HPDE6-E6E7 (cell line): Measurements from ENCODE around the gene TRAT1.
A peak's percentile ranks its signal among the peaks of the same experiment; 100 is the strongest.

Experiments used
- DNase-seq: peaks from one replicate; pipeline ENCODE4 v3.0.0; 2011; ENCODE audit warnings: missing footprints; ENCODE audit errors: extremely low spot score

TRAT1 gene

DNA sequence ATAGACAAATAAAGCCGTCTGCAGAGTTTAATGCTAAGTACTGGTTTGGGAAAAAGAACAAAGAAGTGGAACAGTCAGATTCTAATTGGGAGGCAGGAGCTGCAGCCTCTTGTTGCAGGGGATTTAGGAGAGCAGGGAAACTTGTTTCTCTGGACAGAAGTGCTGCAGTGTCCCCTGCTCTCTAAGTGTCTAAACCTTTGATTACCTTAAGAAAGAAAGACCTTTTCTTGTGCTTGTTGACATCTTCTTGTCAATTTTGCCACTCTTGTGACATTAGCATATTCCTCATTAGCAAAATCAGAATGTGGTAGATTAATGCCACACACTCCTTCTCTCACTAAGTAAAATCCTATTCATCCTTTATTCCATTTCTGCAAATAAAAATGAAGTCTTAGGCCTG is 38.8 kb downstream of the TRAT1 start:
- DNase-seq, result no peak

DNA sequence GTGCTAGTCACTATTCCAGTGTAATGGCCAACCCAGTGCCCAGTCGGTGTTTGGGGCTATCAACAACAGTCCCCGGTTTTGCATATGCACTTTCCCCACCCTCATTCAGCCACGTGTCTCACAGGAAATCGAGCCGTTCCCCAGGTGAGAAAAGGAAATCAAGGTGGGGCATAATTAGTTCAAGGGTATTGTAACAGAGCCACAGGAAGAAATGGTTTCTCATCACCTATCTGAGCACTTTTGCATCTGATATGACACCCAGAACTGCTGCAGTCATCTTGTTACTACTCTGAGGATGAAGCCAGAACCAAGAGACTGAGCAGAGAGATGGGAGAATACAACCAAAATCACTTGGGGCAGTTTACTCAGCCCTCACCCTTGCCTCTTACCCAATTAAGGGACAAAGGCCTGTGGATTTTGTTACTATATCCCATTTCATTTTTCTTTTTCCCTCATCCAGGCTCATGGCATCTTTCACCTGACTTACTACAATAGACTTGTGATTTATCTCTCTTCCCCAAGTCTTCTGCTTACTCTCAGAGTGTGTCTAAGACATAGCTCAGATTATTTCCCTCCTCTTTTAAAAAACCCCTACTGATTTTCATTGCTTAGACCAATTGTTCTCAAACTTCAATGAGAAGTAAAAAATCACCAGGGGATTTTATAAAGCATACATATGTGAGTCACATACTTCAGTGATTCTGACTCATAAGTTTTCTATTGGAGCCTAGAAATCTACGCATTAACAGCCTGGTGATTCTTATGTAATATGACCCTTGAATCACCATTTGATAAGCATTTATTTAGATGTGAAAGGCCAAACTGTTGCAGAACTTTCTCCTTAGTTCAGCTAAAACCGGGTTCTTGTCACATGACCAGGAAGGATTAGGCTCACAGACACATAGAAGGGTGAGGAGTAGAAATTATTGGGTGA is 40.5 kb downstream of the TRAT1 start:
- peak; percentile 75 for DNase-seq

DNA sequence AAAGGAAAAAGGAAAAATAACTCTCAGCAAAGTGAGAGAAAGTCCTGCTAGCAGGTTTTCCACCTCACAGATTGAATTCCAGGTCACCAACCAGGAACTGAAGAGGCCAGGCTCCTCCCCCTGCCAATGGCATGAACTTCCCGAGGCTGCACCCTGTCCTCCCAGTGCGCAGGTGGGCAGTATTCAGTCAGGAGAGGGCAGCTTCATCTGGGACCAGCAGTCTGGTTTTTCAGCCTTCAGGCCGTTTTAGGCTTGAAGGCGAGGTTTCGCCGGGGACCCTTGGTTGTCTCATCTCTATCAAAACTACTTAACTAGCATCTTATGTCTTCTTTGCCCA is 41.2 kb downstream of the TRAT1 start:
- no peak for DNase-seq

DNA sequence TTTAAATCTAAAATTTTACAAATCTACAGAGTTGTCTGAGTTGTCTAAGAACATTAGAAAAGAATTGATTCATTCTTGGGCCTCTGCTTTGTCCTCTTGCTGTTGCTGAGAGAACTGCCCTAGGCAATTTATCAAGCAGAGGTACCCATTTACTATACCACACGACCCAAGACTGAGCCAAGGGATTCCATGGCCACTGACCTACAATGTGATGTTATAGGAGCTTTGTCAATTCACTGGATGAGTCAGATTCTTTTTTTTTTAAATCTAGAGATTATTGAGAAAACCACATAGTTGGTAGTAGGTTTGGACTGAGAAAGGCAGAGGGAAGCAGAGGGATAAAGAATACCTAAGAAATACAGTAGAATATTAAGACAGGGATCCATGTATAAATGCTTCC is 55.3 kb downstream of the TRAT1 start:
- no peak for DNase-seq

DNA sequence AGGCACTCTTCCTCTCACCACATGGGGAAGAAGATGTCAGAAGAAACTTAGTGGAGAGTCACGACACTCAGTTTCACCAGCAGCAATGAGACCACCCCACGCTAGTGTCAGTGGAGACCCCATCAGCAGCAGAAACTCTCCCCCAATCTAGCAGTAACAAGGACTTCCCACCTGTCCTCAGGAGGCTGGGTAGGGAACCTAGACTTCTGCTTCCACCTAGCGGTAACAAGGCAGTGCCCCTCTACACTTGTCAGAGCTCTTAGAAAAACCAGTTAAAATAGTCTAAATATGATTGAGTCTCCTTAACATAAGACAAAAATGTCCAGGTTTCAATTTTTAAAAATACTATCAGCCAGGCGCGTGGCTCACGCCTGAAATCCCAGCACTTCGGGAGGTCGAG is 57.3 kb downstream of the TRAT1 start:
- no peak for DNase-seq

DNA sequence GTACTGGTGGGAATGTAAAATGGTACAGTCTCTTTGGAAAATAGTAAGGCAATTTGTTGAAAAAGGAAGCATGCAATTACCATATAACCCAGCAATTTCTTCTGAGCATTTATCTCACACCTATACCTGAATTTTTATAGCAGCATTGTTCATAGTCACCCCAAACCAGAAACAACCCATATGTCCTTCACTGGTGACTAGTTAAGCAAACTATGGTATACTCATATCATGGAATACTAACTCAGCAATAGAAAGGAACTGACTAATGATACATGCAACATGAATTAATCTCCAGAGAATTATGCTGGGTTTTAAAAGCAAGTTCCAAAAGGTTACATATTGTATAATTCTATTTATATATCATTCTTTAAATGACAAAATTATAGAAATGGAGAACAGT is 60.2 kb downstream of the TRAT1 start:
- no peak for DNase-seq

DNA sequence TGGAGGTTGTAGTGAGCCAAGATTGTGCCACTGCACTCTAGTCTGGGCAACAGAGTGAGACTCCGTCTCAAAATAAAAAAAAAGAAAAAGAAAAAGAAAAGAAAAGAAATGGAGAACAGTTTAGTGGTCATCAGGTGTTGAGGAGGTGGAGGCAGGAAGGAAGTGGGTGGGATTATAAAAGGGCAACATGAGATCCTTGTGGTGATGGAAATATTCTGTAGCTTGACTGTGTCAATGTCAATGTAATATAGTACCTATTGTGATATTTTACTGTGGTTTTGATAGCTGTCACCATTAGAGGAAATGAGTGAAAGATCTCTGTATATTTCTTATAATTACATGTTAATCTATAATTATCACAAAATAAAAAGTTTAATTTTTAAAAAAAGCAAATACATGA is 60.8 kb downstream of the TRAT1 start:
- no peak for DNase-seq

DNA sequence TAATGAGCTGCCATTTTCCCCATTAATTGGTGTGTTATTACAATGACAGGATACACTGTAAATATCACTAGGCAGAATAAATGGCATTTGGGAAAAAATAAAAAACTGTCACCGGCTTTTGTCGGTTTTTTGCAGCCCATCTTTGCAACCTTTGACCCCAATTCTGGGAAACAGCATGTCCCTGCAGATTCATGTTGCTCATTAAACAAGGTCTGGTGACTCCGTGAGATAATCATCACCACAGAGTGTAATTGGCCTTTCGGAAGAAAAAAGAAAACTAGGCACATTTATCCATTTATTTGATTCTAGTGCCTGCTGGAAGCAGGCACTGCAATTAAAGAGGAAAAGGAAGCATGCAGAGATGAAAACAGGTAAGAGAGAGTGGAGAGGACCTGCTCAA is 64.5 kb downstream of the TRAT1 start:
- DNase-seq, result no peak

DNA sequence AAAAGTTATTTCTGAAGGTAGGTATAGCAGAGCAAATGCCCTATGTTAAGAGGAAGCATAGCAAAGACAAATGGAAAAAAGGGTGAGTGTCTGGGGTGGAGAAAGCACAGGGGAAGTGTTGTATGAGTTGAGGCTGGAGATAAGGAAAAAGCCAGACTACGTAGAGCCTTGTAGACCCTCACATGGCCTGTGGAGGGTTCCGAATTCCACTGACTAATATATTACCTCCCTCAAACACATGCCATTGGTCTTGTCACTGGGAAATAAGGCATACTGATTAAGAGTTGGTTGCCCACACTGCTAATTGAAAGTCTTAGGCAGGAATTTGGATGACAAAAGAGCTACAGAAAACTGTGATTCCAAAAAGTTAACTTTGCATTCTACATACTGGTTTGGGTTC is 65.2 kb downstream of the TRAT1 start:
- no peak for DNase-seq

DNA sequence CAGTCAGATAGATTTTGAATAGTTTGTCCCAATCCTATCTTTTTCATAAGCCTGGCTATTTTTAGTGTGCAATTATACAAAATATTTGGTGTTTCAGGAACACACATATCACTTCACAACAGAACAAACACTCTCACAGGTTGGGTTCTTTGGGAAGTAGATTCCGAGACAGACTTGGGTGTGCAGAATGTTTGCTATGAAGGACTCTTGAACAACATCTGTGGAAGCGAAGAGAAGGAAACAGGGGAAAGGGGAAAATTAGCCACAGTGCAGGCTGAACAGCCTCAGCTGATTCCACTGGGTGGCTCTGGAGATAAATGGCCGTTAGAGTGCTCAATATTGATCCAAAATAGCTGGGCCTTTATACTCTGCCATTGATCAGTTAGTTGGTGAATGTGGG is 69.2 kb downstream of the TRAT1 start:
- no peak for DNase-seq

DNA sequence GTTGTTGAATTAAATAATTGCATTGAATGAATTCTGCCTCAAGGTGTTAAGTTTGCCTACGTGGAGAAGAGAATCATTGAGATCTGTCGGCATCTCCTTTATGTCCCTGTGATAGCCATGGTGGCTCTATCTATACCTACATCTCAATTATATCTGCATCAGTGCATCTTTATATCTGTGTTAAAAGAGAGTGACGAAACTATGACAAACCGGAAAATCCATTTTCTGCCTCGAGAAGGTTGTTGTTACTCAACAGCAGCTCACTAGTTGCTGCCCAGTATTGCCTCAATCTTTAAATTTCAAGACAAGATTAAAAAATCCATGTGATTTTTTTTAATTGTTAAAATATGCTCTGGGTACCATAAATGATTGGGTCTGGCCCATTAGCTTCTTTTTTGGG is 72.4 kb downstream of the TRAT1 start:
- DNase-seq, result no peak

DNA sequence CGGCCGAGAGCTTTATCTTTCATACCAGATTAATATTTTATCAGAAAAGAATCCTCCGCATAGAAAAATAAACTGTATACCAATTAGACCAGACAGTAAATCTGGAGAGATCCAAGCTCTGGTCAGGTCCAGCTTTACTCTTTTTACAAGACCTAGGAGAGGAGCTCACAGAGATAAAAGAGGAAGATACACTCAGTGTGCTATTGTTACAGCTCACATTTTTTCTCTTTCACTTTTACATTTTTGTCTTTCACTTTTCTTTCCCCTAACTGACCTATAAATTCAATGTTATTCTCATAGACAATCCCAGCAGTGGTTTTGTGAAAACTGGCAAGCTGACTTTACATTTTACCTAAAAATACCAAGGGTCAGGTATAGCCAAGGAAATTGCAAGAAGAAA is 75.3 kb downstream of the TRAT1 start:
- DNase-seq, result no peak

DNA sequence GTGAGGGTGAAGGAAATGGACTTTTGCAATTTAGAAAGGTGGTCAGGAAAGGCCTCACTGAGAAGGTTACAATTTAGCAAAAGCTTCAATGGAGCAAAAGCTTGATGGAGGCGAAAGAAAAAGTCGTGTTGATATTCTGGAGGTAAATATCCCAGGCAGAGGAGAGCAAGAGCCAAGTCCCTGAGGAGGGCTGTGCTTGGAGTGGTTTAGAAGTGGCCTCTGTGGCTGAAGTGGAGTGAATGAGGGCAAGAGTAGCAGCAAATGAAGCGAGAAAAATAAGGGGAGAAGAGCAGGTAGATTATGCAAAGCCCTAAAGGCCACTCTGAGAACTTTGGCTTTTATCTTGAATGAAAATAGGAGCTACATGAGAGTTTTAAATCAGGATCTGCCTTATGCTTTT is 76.9 kb downstream of the TRAT1 start:
- DNase-seq, result no peak
